COLO829 (cell line): ENCODE data around the gene RYR3.

ENCODE experiments used
- DNase-seq: peaks from one replicate; pipeline ENCODE4 v3.0.0; 2012; ENCODE audit warnings: low spot score

The RYR3 gene

DNA sequence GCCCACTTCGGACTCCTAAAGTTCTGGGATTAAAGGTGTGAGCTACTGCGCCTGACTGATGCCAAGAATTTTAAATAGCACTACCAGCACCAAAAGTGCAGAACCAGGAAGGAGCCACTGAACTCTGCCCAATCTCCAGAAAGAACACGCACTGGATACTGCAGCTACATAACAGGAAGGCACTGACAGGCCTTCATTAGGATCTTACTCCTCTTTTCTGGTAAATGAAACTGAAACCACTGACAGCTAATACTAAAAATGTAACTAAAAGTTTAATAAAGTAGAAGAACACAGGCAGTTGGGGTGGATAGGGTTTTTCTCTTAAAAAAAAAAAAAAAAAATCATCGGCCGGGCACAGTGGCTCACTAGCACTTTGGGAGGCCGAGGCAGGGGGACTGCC lies 583.4 kb downstream of the RYR3 start:
- no peak for DNase-seq

DNA sequence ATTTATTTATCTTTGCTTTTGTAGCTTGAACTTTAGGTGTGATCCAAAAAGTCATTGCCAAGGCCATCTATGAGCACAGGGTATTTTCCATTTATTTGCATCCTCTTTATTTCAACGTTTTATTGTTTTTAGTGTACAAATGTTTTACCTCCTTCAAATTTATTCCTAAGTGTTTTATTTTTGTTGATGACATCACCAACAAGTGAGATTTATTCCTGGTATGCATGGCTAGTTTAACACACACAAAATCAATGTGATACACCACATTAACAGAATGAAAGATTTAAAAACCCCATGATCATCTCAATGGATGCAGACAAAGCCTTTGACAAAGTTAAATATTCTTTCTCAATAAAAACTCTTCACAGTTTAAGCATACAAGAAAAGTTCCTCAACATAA lies 591.3 kb downstream of the RYR3 start:
- DNase-seq: no peak

DNA sequence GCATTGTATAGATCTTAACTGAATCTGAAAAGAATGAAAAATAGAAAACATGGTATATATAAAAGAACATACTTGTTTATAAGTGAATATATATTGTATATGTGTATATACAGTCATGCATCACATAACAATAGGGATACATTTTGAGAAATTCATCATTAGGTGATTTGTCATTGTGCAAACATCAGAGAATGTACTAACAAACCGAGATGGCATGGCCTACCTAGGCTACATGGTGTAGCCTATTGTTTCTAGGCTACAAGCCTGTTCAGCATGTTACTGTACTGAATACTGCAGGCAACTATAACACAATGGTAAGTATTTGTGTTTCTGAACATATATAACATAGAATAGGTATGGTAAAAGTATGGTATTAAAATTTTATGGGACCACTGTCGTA lies 592.9 kb downstream of the RYR3 start:
- DNase-seq: no peak

DNA sequence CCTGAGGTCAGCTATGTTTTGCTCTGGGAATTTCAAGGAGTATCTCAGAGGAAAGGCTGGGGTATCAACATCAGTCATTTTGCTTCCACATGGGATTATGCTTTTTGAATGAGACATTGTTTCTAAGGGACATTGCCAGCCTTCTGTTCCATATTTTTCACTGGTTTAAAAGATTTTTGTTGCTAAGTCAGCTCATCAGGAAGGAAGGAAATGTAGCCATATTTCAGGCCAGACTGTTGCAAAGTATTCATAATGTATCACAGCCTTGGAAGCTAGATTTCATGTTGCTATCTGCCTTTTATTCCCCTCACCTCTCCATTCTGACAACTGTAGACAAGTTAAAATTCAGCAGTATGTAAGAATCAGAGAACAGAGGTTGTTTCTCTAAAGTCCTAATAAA lies 596.6 kb downstream of the RYR3 start:
- DNase-seq: no peak

DNA sequence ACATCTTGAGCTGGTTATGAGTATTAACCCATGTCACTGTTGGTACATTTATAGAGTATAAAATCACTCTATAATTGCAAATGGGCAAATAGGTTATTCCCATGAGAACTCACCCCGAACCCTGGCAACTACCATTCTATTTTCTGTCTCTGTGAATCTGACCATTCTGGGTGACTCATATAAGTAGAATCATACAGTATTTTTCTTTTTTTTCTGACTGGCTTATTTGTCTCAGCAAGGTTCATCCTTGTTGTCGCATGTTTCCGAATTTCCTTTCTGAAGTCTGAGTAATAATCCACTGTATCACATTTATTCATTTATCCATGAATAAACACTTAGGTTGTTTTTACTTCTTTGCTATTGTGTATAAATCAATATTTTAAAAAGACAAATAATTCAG lies 597.6 kb downstream of the RYR3 start:
- DNase-seq: no peak

DNA sequence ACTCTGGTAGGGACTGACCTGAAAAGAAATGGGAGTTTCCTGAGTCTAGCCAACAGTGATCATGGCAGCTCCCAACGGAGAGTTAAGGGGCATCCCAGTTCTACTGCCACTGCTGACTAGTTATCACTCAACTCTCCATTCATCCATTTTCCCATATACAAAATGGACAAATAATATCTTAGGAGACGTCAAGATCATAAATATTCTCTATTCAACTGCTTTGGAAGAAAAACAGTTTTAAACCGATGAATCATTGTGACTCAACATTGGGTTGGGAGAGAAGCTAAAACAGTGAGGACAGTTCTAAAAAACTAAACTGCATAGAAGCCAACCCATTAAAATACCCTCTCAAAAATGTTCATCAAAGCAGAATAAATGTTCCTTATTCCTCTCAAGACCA lies 600.0 kb downstream of the RYR3 start:
- DNase-seq: no peak

DNA sequence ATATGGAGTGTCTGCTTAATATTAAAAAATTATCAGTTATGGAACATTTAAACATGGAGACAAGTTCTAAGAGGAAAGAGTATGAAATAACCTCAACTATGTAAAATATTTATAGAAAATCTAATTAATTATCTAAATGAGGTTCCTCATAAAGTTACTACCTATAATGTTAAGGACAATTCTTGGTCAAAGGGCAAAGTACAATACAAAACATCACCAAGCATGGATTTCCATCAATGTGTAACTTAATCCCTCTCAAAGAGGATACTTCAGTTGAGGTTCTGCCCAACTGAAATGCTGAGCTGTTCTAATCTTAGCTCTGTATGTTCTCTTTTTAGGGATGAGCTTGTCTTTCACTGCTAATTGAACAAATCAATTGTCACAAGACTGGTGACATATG lies 601.6 kb downstream of the RYR3 start:
- no peak for DNase-seq

DNA sequence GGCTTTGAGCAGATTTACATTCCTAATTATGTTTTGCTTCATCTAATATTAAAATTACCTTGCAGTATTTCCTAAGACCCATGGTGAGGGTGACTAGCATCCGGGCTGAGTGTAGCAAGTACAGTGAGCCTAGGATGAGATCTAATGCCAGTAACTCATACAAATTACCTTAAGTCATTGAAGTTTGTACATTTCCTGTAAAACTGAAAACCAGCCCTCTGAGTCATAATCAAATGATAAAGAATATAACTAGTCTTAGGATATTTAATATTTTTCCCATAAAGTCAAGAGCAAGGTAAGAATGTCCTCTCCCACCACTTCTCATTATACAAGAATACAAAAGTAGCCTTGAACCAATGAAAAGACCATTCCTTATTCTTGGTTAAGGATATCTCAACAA lies 602.7 kb downstream of the RYR3 start:
- no peak for DNase-seq
